GM12891 (cell line): ENCODE data around the gene CCDC182.

Experiments used
- PAX5 ChIP-seq: IDR thresholded peaks from 2 replicates; pipeline ENCODE4 v1.6.1; 2011; ENCODE audit warnings: low read length, moderate library complexity, mild to moderate bottlenecking; ENCODE audit not compliant: insufficient read depth, severe bottlenecking
- POLR2A ChIP-seq: IDR thresholded peaks from 2 replicates; pipeline ENCODE4 v1.6.1; 2011; ENCODE audit warnings: low read depth, low read length, control low read depth
- POLR2AphosphoS5 ChIP-seq: IDR thresholded peaks from 2 replicates; pipeline ENCODE4 v1.6.1; 2011; ENCODE audit warnings: low read depth, low read length, control low read depth
- POU2F2 ChIP-seq: IDR thresholded peaks from 2 replicates; pipeline ENCODE4 v1.6.1; 2011; ENCODE audit warnings: low read depth, mild to moderate bottlenecking, control low read depth, low read length, moderate library complexity
- SPI1 ChIP-seq: IDR thresholded peaks from 2 replicates; pipeline ENCODE4 v1.6.1; 2011; ENCODE audit warnings: low read depth, low read length, control low read depth
- TAF1 ChIP-seq: IDR thresholded peaks from 2 replicates; pipeline ENCODE4 v1.6.1; 2011; ENCODE audit warnings: low read depth, low read length, control low read depth

- TF ChIP-seq POLR2A (no peak), TAF1 (no peak), POLR2AphosphoS5 (no peak), SPI1 (no peak), POU2F2 (no peak), PAX5 (no peak)
Measured at GRCh38 chr17:57760046-57760445, 14.9 kb upstream of the CCDC182 start.
